Measurements from ENCODE around the gene S100A7A. TPM values are rescaled to one million over a fixed set of nuclear protein-coding genes. Genes with fewer than 3 reads are reported as not detected.

Gene S100A7A
- total and polyA plus RNA-seq, 2 of the 8 experiments (the other 6 are each of a cell fraction or from before 2014, with no cell fraction given): not detected

GRCh38 chr1:153390938-153391710, 25.2 kb upstream of the S100A7A start, which contains the start of gene S100A8:
Gene S100A8, minus strand, starts transcription at chr1:153391073. Its CDS starts 538 bp downstream, at chr1:153390535.
- H3K4ac ChIP-seq (replicated peaks; ENCODE audit: insufficient read length, low read depth, low read length): no peak within 1 kb of the TSS
- H3K9me3 ChIP-seq (ENCODE audit: insufficient read depth in 2 of 2, low read depth in 1 of 2, low read length in 1 of 2): no peaks in the 10 kb centered on the region
- POLR2A ChIA-PET (ENCODE audit: partially characterized antibody): interaction anchor here (1.2 kb wide), 1 partner anchor 23 kb away, joined by 3 read pairs; no protein-coding TSS in a partner anchor
- H3K56ac ChIP-seq (replicated peaks; ENCODE audit: insufficient read length, low read depth, low read length): no peak within 1 kb of the TSS
- H3K23me2 ChIP-seq (ENCODE audit: low read depth, low read length): no peaks in the 10 kb centered on the region
- no peak within 1 kb of the TSS for H2BK20ac ChIP-seq (ENCODE audit: low read length)
- H3K9ac ChIP-seq (replicated peaks in 1 of 4; ENCODE audit: extremely low read depth in 1 of 4, low read depth in 3 of 4, low read length in 3 of 4): no peak within 1 kb of the TSS
- no peak within 1 kb of the TSS for H3K18ac ChIP-seq (ENCODE audit: extremely low read depth, low read length)
- H2AK5ac ChIP-seq (ENCODE audit: low read depth, low read length): no peak within 1 kb of the TSS
- H3K23ac ChIP-seq (ENCODE audit: insufficient read length): no peak within 1 kb of the TSS
- H3K14ac ChIP-seq (ENCODE audit: insufficient read length): no peak within 1 kb of the TSS
- 85% methylated on average over 7 of the region's 7 CpGs; no CpG with 5 or more reads in 1 of the 2 experiments for WGBS, 2 experiments (ENCODE audit: extremely low coverage in 1 of 2, insufficient coverage in 1 of 2, insufficient read length in 1 of 2, insufficient replicate concordance in 2 of 2, low coverage in 1 of 2, low lambda C conversion rate in 2 of 2, missing lambda C conversion rate in 1 of 2)
- H3K27me3 ChIP-seq (replicated peaks in 1 of 4; ENCODE audit: control insufficient read depth in 3 of 4, extremely low read depth in 1 of 4, insufficient read depth in 3 of 4, low read length in 3 of 4): peaks cover 0 to 2% (median 0%) of the 10 kb centered on the region in 4 experiments; a peak in 1 of 7 replicates
- no peak within 1 kb of the TSS for H2BK12ac ChIP-seq (ENCODE audit: low read depth, low read length)
- CTCF ChIA-PET (ENCODE audit: partially characterized antibody): interaction anchor here (1.0 to 2.7 kb wide), 5 partner anchors 9 to 104 kb away, joined by 3 to 10 read pairs (median 7); no protein-coding TSS in a partner anchor
- no peak within 1 kb of the TSS for H3K27ac ChIP-seq (ENCODE audit: low read depth, low read length)
- no peak within 1 kb of the TSS for H2BK120ac ChIP-seq (replicated peaks; ENCODE audit: low read depth, low read length)
- no peak for TF ChIP-seq JUN (IDR thresholded peaks at IDR 0.05; ENCODE audit: low read depth, low read length)
- TF ChIP-seq SP4 (IDR thresholded peaks at IDR 0.05; ENCODE audit: low read length): no peak
- no peak for TF ChIP-seq EP300 (IDR thresholded peaks at IDR 0.05; ENCODE audit: borderline replicate concordance in 1 of 2, low read depth in 2 of 2, low read length in 2 of 2)
- no peak for TF ChIP-seq KDM4A (IDR thresholded peaks at IDR 0.05; ENCODE audit: low read depth, low read length, severe bottlenecking)
- TF ChIP-seq CHD2 (IDR thresholded peaks at IDR 0.05; ENCODE audit: low read length): no peak
- TF ChIP-seq POLR2AphosphoS5 (IDR thresholded peaks at IDR 0.05; ENCODE audit: low read depth, low read length): no peak
- TF ChIP-seq TAF1 (IDR thresholded peaks at IDR 0.05; ENCODE audit: low read depth, low read length): no peak
- TF ChIP-seq RXRA (IDR thresholded peaks at IDR 0.05; ENCODE audit: insufficient read depth, low read depth, low read length): no peak
- no peak for TF ChIP-seq MAX (IDR thresholded peaks at IDR 0.05)
- TF ChIP-seq SIX5 (IDR thresholded peaks at IDR 0.05; ENCODE audit: low read depth, low read length): no peak
- TF ChIP-seq ZNF274 (IDR thresholded peaks at IDR 0.05; ENCODE audit: borderline replicate concordance, extremely low read depth, low read length): no peak
- TF ChIP-seq RFX5 (IDR thresholded peaks at IDR 0.05; ENCODE audit: borderline replicate concordance, low read depth, low read length): no peak
- TF ChIP-seq SIRT6 (IDR thresholded peaks at IDR 0.05; ENCODE audit: low read length): no peak
- H4K20me1 ChIP-seq (replicated peaks in 1 of 2; ENCODE audit: control insufficient read depth in 1 of 2, insufficient read depth in 2 of 2, low read length in 2 of 2): no peaks in the 10 kb centered on the region
- H4K91ac ChIP-seq (replicated peaks; ENCODE audit: insufficient read length, low read length): no peak within 1 kb of the TSS
- H3K36me3 ChIP-seq (ENCODE audit: control insufficient read depth in 2 of 4, insufficient read depth in 4 of 4, low read length in 3 of 4): no peaks in the 10 kb centered on the region
- H3K79me1 ChIP-seq (ENCODE audit: low read depth, low read length): no peaks in the 10 kb centered on the region
- no peak within 1 kb of the TSS for H2AFZ ChIP-seq (ENCODE audit: low read length)
- no peak within 1 kb of the TSS for H3K4me2 ChIP-seq (ENCODE audit: insufficient read depth in 1 of 2, low read depth in 2 of 2, low read length in 2 of 2)
- no peak within 1 kb of the TSS for H4K8ac ChIP-seq (ENCODE audit: extremely low read depth, insufficient read depth, low read length)
- no peaks in the 10 kb centered on the region for H3K4me1 ChIP-seq (replicated peaks in 1 of 4; ENCODE audit: control insufficient read depth in 3 of 4, insufficient read depth in 4 of 4, low read length in 3 of 4)
- no peak within 1 kb of the TSS for H2BK15ac ChIP-seq (ENCODE audit: low read length)
- no peak within 1 kb of the TSS for H3K4me3 ChIP-seq (ENCODE audit: extremely low read depth in 1 of 4, insufficient read depth in 2 of 4, low read depth in 3 of 4, low read length in 4 of 4)
- FAIRE-seq (no peak), DNase-seq (ENCODE audit: low read depth in 1 of 2, low spot score in 2 of 2) (no peak)
- no peak within 1 kb of the TSS for H2BK5ac ChIP-seq (ENCODE audit: low read depth, low read length)
- no peaks in the 10 kb centered on the region for H3K79me2 ChIP-seq (ENCODE audit: control insufficient read depth in 1 of 2, insufficient read depth in 2 of 2, low read length in 2 of 2)
- H4K5ac ChIP-seq (ENCODE audit: insufficient read length, low read depth, low read length): no peak within 1 kb of the TSS
